ENCODE measurements around the gene PTGDS.

- no peak for TF ChIP-seq CTCF (IDR thresholded peaks at IDR 0.05)
- TF ChIP-seq EP300 (IDR thresholded peaks at IDR 0.05; ENCODE audit: low read depth): no peak
- TF ChIP-seq POLR2A (IDR thresholded peaks at IDR 0.05): no peak
Measured at GRCh38 chr9:137026384-137026783, 49.1 kb downstream of the PTGDS start.

All from transverse colon (tissue), 3 donors.